K562 (cell line): ENCODE results near the gene GDF11. TPM values are rescaled to one million over a fixed set of nuclear protein-coding genes. Genes with fewer than 3 reads are reported as not detected.
A peak's percentile ranks its signal among the peaks of the same experiment; 100 is the strongest.

Experiments
- CEBPG ChIP-seq, 3 experiments: fragments of 200-800 bp in 1 of 3; sonication (Bioruptor generic) in 1 of 3; sonication (generic) in 1 of 3; formaldehyde crosslinking in 1 of 3; IDR thresholded peaks in 2 of 3; conservative IDR thresholded peaks in 1 of 3; 2 replicates each; pipeline versions ENCODE4 v1.6.1 to v1.8.0; 2016 to 2022; ENCODE audit warnings: missing compliant biosample characterization in 2 of 3, missing genetic modification characterization in 2 of 3, mild to moderate bottlenecking in 1 of 3, missing genetic modification reagents in 1 of 3
- EWSR1 ChIP-seq: fragments of 450-650 bp; IDR thresholded peaks from 2 replicates; pipeline ENCODE4 v1.6.1; 2018; ENCODE audit warnings: borderline replicate concordance, mild to moderate bottlenecking, low read depth, moderate library complexity; ENCODE audit not compliant: partially characterized antibody
- GTF2E2 ChIP-seq: fragments of 200-800 bp; sonication (Bioruptor generic); IDR thresholded peaks from 2 replicates; pipeline ENCODE4 v1.6.1; 2016; ENCODE audit warnings: missing genetic modification characterization, missing compliant biosample characterization
- MCM2 ChIP-seq: fragments of 450-650 bp; IDR thresholded peaks from 2 replicates; pipeline ENCODE4 v1.6.1; 2017; ENCODE audit warnings: low read depth, mild to moderate bottlenecking
- POLR2B ChIP-seq: fragments of 450-650 bp; IDR thresholded peaks from 2 replicates; pipeline ENCODE4 v1.6.1; 2018; ENCODE audit warnings: low read depth; ENCODE audit not compliant: partially characterized antibody
- RFX7 ChIP-seq: fragments of 250-450 bp; sonication (Bioruptor Pico); IDR thresholded peaks from 2 replicates; pipeline ENCODE4 v1.5.1; 2021; ENCODE audit warnings: mild to moderate bottlenecking
- TAF7 ChIP-seq: fragments of 450-650 bp; IDR thresholded peaks from 2 replicates; pipeline ENCODE4 v1.6.1; 2016; ENCODE audit warnings: missing genetic modification characterization, missing compliant biosample characterization
- TOE1 ChIP-seq, 2 experiments: fragments of 450-650 bp in 1 of 2; sonication (generic) in 1 of 2; formaldehyde crosslinking in 1 of 2; IDR thresholded peaks; 2 replicates each; pipeline versions ENCODE4 v1.7.1 to v1.8.0; 2016 to 2022; ENCODE audit warnings: borderline replicate concordance in 2 of 2, mild to moderate bottlenecking in 2 of 2, antibody characterized with exemption in 1 of 2, inconsistent platforms in 1 of 2, low read depth in 1 of 2, missing genetic modification reagents in 1 of 2, moderate library complexity in 1 of 2
- polyA plus RNA-seq, 8 experiments: library from polyadenylated mRNA; depleted of rRNA in 4 of 8; stranded (reverse) in 5 of 8; unstranded in 3 of 8; fragments of >200 nt; fragmentation: Nextera tagmentation in 2 of 8; fragmentation: Illumina TruSeq in 1 of 8; extraction: Ambion mirVana in 2 of 8; extraction: Trizol in 1 of 8; gene quantifications; 2 replicates each; pipeline versions ENCODE4 v1.2.1 to v1.2.3, GENCODE V29; 2011 to 2014; ENCODE audit warnings: inconsistent platforms in 1 of 8, missing spikeins in 1 of 8
- total RNA-seq, 7 experiments: library from RNA; depleted of rRNA in 6 of 7; stranded (reverse); fragments of >200 nt in 6 of 7; fragmentation: Illumina TruSeq in 2 of 7; extraction: Trizol in 2 of 7; gene quantifications; 2 replicates each; pipeline versions ENCODE4 v1.2.1 to v1.2.3, GENCODE V29; 2011 to 2021; ENCODE audit warnings: low replicate concordance in 1 of 7
- TF ChIP-seq, protein P1 (sequence below), 2 experiments: fragments of 200-800 bp in 1 of 2; sonication (Bioruptor generic) in 1 of 2; sonication (generic) in 1 of 2; formaldehyde crosslinking in 1 of 2; IDR thresholded peaks in 1 of 2; conservative IDR thresholded peaks in 1 of 2; 2 replicates each; pipeline versions ENCODE4 v1.5.0 to v1.6.1; 2016 to 2020; ENCODE audit warnings: missing compliant biosample characterization in 1 of 2, missing genetic modification characterization in 1 of 2, missing genetic modification reagents in 1 of 2
- TF ChIP-seq, protein P2 (sequence below): sonication (generic); formaldehyde crosslinking; IDR thresholded peaks from 2 replicates; pipeline ENCODE4 v1.8.0; 2022; ENCODE audit warnings: missing genetic modification reagents, mild to moderate bottlenecking, moderate library complexity, borderline replicate concordance
- TF ChIP-seq, protein P3 (sequence below): sonication (generic); formaldehyde crosslinking; IDR thresholded peaks from 2 replicates; pipeline ENCODE4 v1.8.0; 2022; ENCODE audit warnings: missing genetic modification reagents, mild to moderate bottlenecking, borderline replicate concordance

Gene GDF11
- total and polyA plus RNA-seq, 9 of the 15 experiments (the other 6 are each of a cell fraction or from before 2014, with no cell fraction given): 1.4 to 15.7 (median 4.8) TPM

DNA sequence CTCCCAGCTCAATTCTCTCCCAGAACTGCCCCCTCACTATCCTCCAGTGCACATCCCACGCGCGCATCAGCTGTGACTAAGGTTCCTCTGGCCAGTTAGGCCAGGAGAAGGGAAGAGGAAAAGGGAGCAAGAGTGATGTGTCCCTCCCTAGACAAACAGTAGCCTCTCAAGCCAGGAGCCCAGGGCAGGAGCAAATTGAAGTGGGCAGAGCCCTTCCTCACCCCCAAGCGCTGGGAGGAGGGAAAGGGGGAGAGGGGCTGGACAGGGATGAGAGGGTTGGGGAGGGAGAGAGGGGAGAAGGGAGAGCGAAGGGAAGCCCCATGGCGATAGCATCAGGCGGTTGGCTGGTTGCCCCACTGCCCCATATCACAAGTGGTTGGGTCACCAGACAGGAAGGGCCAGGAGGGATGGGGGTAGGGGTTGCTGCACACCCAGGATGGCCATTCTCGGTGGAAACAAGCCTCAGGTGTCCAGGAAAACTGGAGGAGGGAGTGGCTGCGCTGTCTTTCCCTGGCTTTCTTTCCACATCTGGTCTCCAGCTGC, 15.2 kb upstream of the GDF11 start (continued):
- TF ChIP-seq, protein P1, sequence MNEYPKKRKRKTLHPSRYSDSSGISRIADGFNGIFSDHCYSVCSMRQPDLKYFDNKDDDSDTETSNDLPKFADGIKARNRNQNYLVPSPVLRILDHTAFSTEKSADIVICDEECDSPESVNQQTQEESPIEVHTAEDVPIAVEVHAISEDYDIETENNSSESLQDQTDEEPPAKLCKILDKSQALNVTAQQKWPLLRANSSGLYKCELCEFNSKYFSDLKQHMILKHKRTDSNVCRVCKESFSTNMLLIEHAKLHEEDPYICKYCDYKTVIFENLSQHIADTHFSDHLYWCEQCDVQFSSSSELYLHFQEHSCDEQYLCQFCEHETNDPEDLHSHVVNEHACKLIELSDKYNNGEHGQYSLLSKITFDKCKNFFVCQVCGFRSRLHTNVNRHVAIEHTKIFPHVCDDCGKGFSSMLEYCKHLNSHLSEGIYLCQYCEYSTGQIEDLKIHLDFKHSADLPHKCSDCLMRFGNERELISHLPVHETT (CRISPR knock-in tag; conservative IDR thresholded peaks at IDR 0.05 in 1 of 2, IDR thresholded peaks at IDR 0.05 in 1 of 2): 0 out of 4 replicates have a peak, but pooled peaks of 1 of the 2 experiments have one; percentile 54
- TF ChIP-seq TOE1 (IDR thresholded peaks at IDR 0.05; ENCODE audit: borderline replicate concordance) (0 out of 2 replicates have a peak, but pooled peaks have one; percentile 66), TOE1 (CRISPR knock-in tag; IDR thresholded peaks at IDR 0.05; ENCODE audit: borderline replicate concordance, low read depth) (no peak), CEBPG (CRISPR knock-in tag; IDR thresholded peaks at IDR 0.05) (no peak; the same call in 1 of the 2 replicates), CEBPG (tag; conservative IDR thresholded peaks at IDR 0.05 in 1 of 2, IDR thresholded peaks at IDR 0.05 in 1 of 2) (peak in 1 of 2 experiments; percentile 42; a peak in 2 of 4 replicates), POLR2B (no peak), RFX7 (CRISPR knock-in tag) (no peak), EWSR1 (no peak), MCM2 (no peak), TAF7 (peak; percentile 32; the same call in 1 of the 2 replicates), GTF2E2 (tag) (no peak)
- TF ChIP-seq, protein P2, sequence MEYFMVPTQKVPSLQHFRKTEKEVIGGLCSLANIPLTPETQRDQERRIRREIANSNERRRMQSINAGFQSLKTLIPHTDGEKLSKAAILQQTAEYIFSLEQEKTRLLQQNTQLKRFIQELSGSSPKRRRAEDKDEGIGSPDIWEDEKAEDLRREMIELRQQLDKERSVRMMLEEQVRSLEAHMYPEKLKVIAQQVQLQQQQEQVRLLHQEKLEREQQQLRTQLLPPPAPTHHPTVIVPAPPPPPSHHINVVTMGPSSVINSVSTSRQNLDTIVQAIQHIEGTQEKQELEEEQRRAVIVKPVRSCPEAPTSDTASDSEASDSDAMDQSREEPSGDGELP (CRISPR knock-in tag): peak; percentile 87
- TF ChIP-seq, protein P3, sequence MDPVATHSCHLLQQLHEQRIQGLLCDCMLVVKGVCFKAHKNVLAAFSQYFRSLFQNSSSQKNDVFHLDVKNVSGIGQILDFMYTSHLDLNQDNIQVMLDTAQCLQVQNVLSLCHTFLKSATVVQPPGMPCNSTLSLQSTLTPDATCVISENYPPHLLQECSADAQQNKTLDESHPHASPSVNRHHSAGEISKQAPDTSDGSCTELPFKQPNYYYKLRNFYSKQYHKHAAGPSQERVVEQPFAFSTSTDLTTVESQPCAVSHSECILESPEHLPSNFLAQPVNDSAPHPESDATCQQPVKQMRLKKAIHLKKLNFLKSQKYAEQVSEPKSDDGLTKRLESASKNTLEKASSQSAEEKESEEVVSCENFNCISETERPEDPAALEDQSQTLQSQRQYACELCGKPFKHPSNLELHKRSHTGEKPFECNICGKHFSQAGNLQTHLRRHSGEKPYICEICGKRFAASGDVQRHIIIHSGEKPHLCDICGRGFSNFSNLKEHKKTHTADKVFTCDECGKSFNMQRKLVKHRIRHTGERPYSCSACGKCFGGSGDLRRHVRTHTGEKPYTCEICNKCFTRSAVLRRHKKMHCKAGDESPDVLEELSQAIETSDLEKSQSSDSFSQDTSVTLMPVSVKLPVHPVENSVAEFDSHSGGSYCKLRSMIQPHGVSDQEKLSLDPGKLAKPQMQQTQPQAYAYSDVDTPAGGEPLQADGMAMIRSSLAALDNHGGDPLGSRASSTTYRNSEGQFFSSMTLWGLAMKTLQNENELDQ: no peak
